GM18526 (cell line): ENCODE results near the gene ARSJ.

ENCODE experiments used
- POLR2A ChIP-seq: IDR thresholded peaks from 3 replicates; pipeline ENCODE4 v1.6.1; 2011; ENCODE audit not compliant: insufficient read length; ENCODE audit errors: extremely low read depth

ARSJ gene

DNA sequence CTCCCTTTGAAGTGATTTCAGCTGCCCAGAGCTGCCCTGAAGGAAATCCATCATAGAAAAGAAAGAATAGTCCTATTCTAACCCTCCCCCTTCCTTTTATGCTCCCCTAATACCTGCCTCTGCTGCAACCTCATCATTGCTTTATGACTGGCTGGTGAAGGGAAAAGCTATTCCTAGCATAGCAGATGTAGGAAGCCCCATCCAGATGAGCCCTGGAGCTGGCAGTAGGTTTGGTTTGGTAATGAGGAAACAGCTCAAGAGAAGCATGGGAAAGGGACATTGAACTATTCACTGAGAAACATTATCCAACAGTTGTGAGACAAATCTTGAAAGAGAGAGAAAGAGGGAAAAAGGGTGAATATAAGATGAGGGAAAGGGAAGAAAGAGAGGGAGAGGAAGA is 29.2 kb downstream of the ARSJ start:
- no peak for TF ChIP-seq POLR2A

DNA sequence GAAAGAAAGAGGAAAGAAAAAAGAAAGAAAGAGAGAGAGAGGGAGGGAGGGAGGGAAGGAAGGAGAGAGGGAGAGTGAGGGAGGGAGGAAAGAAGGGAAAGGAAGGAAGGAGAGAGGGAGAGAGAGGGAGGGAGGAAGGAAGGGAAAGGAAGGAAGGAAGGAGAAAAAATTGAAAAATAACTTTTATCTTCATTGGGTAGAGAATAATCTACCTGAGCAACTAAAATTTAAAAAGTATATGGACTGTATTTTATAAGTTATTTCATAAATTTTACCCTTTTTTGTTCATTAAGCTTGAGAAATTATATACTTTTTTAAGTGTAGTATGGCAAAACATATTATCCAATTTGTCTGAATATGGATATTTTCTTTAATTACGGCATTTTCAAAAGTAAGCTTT is 32.0 kb downstream of the ARSJ start:
- no peak for TF ChIP-seq POLR2A

DNA sequence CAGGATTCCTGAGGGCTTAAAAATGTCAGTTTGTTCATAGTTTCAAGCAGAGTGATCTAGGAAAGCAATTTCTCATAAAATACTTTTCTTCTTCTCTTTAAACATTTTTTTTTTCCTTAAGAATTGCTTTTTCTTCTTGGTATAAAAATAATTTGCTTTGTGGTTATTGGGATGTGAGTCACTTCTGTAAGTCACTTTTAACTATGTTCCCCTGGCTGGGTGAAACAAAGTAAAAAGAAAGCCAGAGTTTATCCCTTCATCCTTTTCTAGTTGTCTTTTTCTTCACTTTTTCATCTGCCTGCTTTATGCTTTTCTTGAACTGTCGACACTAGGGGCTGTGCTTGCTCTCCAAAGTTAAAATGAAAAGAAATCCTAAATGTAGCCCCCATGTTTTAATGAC is 33.5 kb downstream of the ARSJ start:
- no peak for TF ChIP-seq POLR2A

DNA sequence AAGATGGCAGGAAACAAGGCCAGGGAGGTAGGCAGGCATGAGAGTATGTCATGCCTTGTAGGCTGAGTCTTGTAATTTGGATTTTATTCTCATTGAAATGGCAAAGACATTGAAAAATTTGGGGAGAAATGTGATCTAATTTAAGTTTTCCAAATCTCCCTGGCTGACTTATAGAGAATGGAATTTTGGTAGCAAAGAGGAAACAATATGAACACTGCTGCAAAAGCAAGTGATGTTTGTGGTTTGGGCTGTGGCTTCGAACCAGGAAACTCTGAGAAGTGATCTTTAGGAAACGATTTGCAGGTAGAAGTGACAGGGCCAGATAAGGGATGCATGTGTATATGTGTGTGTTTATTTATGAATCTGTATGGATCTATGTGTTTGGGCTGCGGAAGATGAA is 35.6 kb downstream of the ARSJ start:
- no peak for TF ChIP-seq POLR2A

DNA sequence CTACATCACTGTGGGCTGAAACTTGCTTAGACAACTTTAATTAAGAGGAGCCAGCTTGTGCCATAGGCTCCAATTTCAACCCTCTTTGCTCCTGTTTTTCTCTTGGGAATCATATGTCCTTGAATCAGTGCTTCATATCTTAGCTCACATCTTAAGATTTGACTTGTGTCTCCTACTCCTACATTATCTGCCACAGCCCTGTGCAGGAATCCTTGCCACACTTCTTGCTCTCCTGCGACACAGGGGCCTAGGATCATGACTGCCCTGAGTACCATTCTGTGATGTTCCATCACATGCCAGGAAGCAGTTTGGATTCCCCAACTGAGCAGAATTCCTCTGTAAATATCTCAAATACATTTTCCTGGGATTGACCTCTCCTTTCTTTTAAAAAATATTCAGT is 36.4 kb downstream of the ARSJ start:
- no peak for TF ChIP-seq POLR2A

DNA sequence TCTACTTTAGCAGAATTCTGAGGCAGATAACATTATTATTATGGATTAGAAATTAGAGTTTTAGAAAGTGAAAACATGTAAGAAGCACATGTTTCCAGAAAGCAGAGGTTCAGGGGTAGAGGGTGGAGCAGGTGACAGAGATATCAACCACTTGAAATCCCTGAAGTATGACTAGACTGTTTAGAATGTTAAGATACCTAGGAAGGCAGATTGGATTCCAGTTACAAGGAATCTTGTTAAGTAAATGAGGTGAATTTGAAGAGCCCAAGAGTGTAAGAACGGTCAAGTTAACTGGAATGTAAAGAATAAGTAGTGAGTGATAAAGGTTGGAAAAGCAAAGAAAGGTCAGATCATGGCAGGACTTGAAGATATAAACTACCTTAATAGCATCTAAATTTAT is 37.6 kb downstream of the ARSJ start:
- no peak for TF ChIP-seq POLR2A

DNA sequence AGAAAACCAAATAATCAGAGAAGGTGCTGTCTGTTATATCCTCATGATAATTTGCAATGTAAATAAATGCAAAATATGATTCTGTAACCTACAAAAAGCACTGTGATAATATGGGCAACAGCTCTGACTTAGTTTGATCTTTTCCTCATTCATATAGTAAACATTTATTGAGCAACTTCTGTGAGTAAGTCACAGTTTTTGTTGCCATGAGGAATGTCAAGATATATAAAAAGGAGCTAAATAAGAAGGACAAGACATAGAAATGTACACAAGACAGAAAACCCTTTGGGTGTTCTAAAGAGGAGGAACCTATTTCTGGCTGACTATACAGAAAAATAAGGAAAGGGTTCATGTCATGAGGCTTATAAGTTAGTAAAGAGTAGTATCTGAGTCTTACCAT is 44.3 kb downstream of the ARSJ start:
- no peak for TF ChIP-seq POLR2A

DNA sequence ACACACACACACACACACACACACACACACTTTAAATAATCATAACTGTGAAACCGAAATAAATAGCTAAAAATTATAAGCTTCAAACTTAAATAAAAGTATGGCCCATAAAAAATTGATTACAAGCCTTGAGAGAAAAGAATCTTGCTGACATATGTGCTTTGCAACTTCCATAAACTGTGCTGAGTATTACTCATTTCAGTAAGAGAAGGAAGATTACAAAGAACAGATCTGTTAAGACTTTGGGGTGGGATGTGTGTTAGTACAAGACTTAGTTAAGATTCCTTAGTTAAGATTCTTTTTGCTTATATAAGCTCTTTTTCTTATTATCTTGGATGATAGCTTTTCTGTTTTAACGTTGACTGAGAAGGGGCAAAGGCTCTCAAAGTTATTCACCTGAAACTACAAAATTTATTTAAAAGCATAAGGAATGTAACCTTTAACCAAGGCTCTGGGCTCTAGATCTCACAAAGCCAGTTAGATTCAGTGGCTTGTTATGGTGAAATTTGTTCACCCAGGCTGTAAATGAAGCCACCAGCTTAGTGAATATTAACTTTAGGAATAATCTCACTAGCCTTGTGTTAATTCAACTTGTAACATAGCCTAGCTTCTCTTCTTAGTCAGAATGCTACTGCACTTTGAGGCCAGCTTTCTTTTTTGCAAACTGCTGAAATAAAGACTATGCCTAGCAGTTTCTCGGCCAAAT is 58.2 kb downstream of the ARSJ start:
- TF ChIP-seq POLR2A: no peak

DNA sequence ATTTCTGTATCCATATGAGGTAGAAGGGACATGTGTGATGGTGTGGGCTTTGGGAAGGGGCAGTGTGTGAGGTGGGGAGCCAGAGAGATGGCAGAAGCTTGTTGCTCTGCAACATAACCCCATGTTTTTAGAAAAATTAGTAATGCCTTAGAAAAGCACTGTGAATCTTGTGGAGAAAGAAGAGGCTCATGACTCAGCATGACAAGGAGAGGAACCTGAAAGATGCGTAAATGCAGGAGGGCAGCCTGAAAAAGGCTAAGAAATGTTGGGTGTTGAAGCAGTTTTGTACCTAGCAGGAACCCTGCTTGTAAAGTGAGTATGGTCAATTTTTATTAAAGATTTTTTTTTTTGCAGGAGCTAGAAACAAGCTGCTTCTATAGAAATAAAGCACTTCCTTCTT is 59.8 kb downstream of the ARSJ start:
- no peak for TF ChIP-seq POLR2A

DNA sequence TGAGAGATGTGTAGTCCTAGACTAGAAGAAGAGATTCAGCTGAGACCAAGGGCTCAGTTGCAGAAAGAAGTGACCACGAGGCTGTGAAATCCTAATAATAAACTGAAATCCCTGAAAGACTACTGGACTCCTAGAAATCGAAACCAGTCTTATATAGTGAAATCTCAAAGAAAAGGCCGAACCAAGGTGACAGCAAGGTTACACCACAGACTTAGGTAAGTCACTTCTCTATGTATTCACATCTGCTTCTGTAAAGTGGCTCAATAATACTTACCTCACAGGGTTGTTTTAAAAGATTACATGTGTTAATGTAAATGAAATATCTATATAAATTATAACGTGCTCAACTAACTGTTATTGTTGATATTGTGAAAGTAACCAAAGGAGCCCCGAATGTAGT is 60.3 kb downstream of the ARSJ start:
- TF ChIP-seq POLR2A: no peak

DNA sequence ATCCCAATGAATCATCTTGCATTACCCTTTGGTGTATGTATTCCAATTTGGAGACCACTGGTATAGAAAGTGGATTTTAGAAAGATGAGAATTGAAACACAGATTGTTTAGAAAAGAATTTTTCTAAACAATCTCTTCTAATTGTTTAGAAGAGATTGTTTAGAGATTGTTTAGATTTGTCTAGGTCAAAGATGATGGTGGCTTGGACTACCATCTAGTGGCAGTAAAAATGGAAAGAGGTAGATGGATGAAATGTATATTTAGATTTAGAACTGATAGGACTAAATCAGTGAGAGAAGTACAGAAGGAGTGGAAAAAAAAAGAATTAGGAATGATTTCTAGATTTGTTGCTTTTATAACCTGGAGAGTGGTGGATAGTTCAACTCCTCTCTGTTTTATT is 70.6 kb downstream of the ARSJ start:
- no peak for TF ChIP-seq POLR2A

DNA sequence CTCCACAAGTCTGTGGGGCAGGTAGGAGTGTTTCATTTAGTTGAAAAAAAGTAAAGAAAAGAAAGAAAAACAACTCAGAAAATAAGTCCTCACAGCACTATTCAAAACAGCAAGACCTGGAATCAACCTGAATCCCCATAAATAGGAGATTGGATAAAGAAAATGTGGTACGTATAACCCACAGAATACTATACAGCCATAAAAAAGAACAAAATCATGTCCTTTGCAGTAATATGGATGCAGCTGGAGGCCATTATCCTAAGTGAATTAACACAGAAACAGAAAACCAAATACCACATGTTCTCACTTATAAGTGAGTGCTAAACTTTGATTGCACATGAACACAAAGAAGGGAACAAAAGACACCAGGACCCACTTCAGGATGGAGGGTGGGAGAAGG is 71.9 kb downstream of the ARSJ start:
- no peak for TF ChIP-seq POLR2A

DNA sequence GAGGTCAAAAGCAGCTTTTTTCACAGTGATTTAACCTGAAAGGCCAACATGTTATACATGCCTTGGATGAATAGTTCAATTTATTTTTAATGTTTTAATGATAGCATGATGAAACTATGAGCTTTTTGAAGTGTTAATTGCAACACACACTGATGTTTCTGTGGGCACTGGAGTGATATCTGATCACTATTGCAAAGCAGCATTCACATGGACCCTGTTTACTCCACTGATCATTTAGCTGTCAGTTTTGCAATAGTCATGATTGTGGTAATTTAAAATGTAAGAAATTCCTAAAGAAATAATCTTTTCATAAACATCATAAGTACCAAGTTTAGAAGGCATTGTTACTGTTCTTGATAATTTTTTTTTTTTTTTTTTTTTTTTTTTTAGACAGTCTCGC is 74.1 kb downstream of the ARSJ start:
- no peak for TF ChIP-seq POLR2A

DNA sequence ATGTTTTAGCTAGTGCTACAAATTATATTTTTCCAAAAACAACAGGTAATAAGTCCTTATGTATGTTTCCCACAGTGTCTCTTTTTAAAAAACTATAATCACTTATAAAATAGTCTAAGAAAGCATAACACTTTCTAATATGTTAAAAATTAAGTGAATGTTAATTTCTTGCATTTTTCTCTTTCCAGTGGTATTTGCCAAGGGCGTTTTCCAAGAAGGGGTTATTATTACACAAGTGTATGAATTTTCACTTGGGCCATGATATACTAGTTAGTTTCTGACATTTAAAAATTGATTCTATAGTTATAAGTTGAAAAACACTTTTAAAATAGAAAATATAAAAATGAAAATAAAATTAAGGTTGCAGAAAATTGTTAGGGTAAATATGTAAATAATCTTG is 74.6 kb downstream of the ARSJ start:
- no peak for TF ChIP-seq POLR2A

DNA sequence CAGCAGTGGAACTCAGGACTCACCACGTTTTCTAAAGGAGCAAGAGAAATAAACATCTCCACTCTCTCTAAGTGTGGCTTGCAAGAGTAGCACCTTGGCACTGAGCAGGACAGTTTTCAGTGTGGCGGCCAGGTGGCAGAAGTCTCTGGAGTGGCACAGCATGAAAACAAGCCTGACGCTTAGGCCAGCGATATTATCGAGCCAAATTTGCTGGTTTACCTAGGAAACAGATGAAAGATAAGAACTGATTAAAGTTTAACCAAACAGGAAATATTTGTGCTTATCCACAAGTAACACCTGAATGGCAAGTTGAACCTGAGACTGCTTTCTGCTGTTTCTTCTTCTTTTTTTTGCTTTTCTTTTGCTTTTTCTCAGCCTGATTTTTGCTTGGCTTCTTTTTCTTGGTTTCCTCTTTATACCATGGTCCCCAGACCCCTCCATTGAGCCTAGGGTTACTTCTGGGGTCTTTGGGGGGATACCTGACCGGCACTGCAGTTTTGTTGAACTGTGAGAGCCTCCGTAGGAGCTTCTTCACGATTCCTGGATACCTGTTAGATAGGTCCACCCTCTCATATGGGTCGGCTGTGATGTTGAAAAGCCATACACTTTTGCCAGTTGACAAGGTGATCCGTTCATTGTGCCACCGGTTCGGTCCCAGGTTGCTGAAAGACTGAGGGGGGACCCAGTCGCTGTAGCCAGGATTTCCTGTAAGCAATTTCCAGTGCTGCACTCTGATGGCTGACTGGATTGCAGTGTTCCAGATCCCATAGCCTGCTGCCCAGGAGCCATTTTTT is 77.3 kb downstream of the ARSJ start:
- TF ChIP-seq POLR2A: no peak

DNA sequence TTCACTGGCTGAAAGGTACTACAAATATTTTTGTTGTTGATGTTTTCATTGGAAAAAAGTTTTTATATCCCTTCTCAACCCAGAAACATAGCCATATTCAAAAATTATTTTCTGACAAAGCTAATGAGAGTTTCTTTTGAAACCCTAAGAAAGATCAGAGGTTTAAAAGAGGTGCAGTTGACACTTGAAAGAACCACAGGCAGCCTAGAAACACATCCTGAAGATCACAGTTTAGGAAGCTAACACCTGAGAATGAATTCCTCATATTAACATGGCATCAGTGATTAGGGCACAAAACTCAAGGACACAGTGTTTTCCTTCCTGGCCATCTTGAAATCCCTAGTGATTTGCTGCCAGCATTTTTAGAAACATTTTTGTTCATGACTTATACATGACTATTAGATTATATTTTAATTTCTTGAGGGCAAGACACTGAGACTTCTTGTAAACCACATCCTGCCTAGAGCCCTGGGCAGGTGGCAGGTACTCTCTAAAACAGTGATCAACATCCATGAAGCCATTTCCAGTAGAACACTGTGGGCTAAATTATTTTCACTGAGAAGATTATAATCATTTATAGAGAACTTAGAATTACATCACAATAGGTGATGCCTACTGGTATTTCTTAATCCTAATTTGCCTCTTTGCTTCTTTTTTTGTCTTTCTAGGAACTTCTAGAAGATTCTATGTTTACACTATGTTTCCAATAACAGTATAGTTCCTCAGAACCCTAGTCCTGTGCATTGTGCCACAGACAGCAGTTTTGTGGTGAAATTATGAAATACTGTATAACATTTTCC is 80.0 kb downstream of the ARSJ start:
- no peak for TF ChIP-seq POLR2A
